Left renal pelvis (tissue), 4 donors: ENCODE data around the gene GABRB3. TPM values are rescaled to one million over a fixed set of nuclear protein-coding genes. Genes with fewer than 3 reads are reported as not detected.
"Not testable (repeated sequence)": the region's sequence is repeated elsewhere in the genome, so short reads cannot be mapped to it uniquely, and the experiment has no call there.

Source experiments
- DNase-seq, 4 donors: peaks; one replicate each; pipeline ENCODE4 v3.0.0-alpha.2; 2013; ENCODE audit warnings: low read depth in 4 of 4, low spot score in 3 of 4
- polyA plus RNA-seq, 4 donors: library from polyadenylated mRNA; unstranded; fragments of 120-200 nt; gene quantifications; one replicate each; pipeline ENCODE4 v1.2.1, GENCODE V29; 2013; ENCODE audit not compliant: insufficient read length in 4 of 4

The GABRB3 gene
- polyA plus RNA-seq, 4 donors: 4.0 to 7.4 (median 6.6) TPM

GRCh38 chr15:26738996-26739395 lies 33.9 kb downstream of the GABRB3 start:
- DNase-seq: no peak

GRCh38 chr15:26736502-26737248 lies 36.2 kb downstream of the GABRB3 start:
- DNase-seq: no peak

GRCh38 chr15:26731965-26732364 lies 40.9 kb downstream of the GABRB3 start:
- DNase-seq: no peak

GRCh38 chr15:26729581-26729980 lies 43.3 kb downstream of the GABRB3 start:
- DNase-seq: no peak

GRCh38 chr15:26729030-26729429 lies 43.8 kb downstream of the GABRB3 start:
- DNase-seq: no peak

- no peak for DNase-seq
Measured at GRCh38 chr15:26724381-26725150, 48.3 kb downstream of the GABRB3 start.

- DNase-seq: no peak
Measured at GRCh38 chr15:26722621-26723160, 50.2 kb downstream of the GABRB3 start.

GRCh38 chr15:26721232-26721967 lies 51.5 kb downstream of the GABRB3 start:
- DNase-seq: no peak

- no peak for DNase-seq
Measured at GRCh38 chr15:26720546-26720945, 52.3 kb downstream of the GABRB3 start.

GRCh38 chr15:26719866-26720265 lies 53.0 kb downstream of the GABRB3 start:
- not testable (repeated sequence) for DNase-seq

GRCh38 chr15:26716069-26716468 lies 56.8 kb downstream of the GABRB3 start:
- DNase-seq: no peak

- DNase-seq: no peak
Measured at GRCh38 chr15:26713498-26713897, 59.4 kb downstream of the GABRB3 start.

- no peak for DNase-seq
Measured at GRCh38 chr15:26712335-26712734, 60.5 kb downstream of the GABRB3 start.

- no peak for DNase-seq
Measured at GRCh38 chr15:26711445-26711844, 61.4 kb downstream of the GABRB3 start.

- no peak for DNase-seq
Measured at GRCh38 chr15:26702381-26702780, 70.5 kb downstream of the GABRB3 start.

- DNase-seq: no peak
Measured at GRCh38 chr15:26698555-26698954, 74.3 kb downstream of the GABRB3 start.

GRCh38 chr15:26697913-26698312 lies 75.0 kb downstream of the GABRB3 start:
- no peak for DNase-seq

GRCh38 chr15:26691249-26691648 lies 81.6 kb downstream of the GABRB3 start:
- no peak for DNase-seq

GRCh38 chr15:26690778-26691177 lies 82.1 kb downstream of the GABRB3 start:
- no peak for DNase-seq

- no peak for DNase-seq
Measured at GRCh38 chr15:26689462-26689861, 83.4 kb downstream of the GABRB3 start.

GRCh38 chr15:26686547-26687187 lies 86.2 kb downstream of the GABRB3 start:
- DNase-seq: no peak
